Measurements from ENCODE around the gene FYN. TPM values are rescaled to one million over a fixed set of nuclear protein-coding genes. Genes with fewer than 3 reads are reported as not detected.

FYN gene
- total RNA-seq, 1 experiment from 2014 or later, result 37.8 TPM

GRCh38 chr6:111870742-111871064, 2.5 kb downstream of the FYN start:
- H3K9me3 Mint-ChIP-seq (ENCODE audit: unreplicated experiment), result no peaks in the 10 kb centered on the region
- H3K4me1 Mint-ChIP-seq (ENCODE audit: insufficient read depth, unreplicated experiment), result peaks cover 13% of the 10 kb centered on the region
- no peak overlapping the region for H3K27ac Mint-ChIP-seq (ENCODE audit: low read depth, unreplicated experiment)
- H3K4me3 Mint-ChIP-seq (ENCODE audit: unreplicated experiment), result no peak overlapping the region
- no peaks in the 10 kb centered on the region for H3K36me3 Mint-ChIP-seq (ENCODE audit: insufficient read depth, unreplicated experiment)
- H3K27me3 Mint-ChIP-seq (ENCODE audit: insufficient read depth, unreplicated experiment), result peaks cover 6% of the 10 kb centered on the region
- TF ChIP-seq CTCF (IDR thresholded peaks at IDR 0.05; ENCODE audit: unreplicated experiment), result no peak
- POLR2A ChIA-PET, result no interaction called here
- BruUV-seq (replicated peaks), result no TSS peak
- intact Hi-C loops (cut with micrococcal nuclease), result no loop called here
- no peak for DNase-seq (ENCODE audit: unreplicated experiment)
- CTCF ChIA-PET, result no interaction called here

GRCh38 chr6:111870051-111870741, 3.1 kb downstream of the FYN start:
- CTCF ChIA-PET, result no interaction called here
- intact Hi-C loops (cut with micrococcal nuclease), result no loop called here
- no peak for DNase-seq (ENCODE audit: unreplicated experiment)
- no TSS peak for BruUV-seq (replicated peaks)
- H3K27ac Mint-ChIP-seq (ENCODE audit: low read depth, unreplicated experiment), result no peak overlapping the region
- no peak overlapping the region for H3K4me3 Mint-ChIP-seq (ENCODE audit: unreplicated experiment)
- no peaks in the 10 kb centered on the region for H3K9me3 Mint-ChIP-seq (ENCODE audit: unreplicated experiment)
- TF ChIP-seq CTCF (IDR thresholded peaks at IDR 0.05; ENCODE audit: unreplicated experiment), result no peak
- POLR2A ChIA-PET, result no interaction called here
- H3K36me3 Mint-ChIP-seq (ENCODE audit: insufficient read depth, unreplicated experiment), result no peaks in the 10 kb centered on the region
- H3K27me3 Mint-ChIP-seq (ENCODE audit: insufficient read depth, unreplicated experiment), result peaks cover under 1% of the 10 kb centered on the region
- peaks cover 13% of the 10 kb centered on the region for H3K4me1 Mint-ChIP-seq (ENCODE audit: insufficient read depth, unreplicated experiment)

- H3K4me1 Mint-ChIP-seq (ENCODE audit: insufficient read depth, unreplicated experiment), result no peaks in the 10 kb centered on the region
- CTCF ChIA-PET, result no interaction called here
- H3K27ac Mint-ChIP-seq (ENCODE audit: low read depth, unreplicated experiment), result no peak overlapping the region
- H3K4me3 Mint-ChIP-seq (ENCODE audit: unreplicated experiment), result no peak overlapping the region
- BruUV-seq (replicated peaks), result no TSS peak
- no peaks in the 10 kb centered on the region for H3K27me3 Mint-ChIP-seq (ENCODE audit: insufficient read depth, unreplicated experiment)
- DNase-seq (ENCODE audit: unreplicated experiment), result no peak
- no peaks in the 10 kb centered on the region for H3K9me3 Mint-ChIP-seq (ENCODE audit: unreplicated experiment)
- intact Hi-C loops (cut with micrococcal nuclease), result no loop called here
- no peaks in the 10 kb centered on the region for H3K36me3 Mint-ChIP-seq (ENCODE audit: insufficient read depth, unreplicated experiment)
- POLR2A ChIA-PET, result no interaction called here
- TF ChIP-seq CTCF (IDR thresholded peaks at IDR 0.05; ENCODE audit: unreplicated experiment), result no peak
These were observed 6.4 kb downstream of the FYN start for GRCh38 chr6:111866857-111867256.

- Mint-ChIP-seq H3K27ac (ENCODE audit: low read depth, unreplicated experiment) (no peak overlapping the region), H3K36me3 (ENCODE audit: insufficient read depth, unreplicated experiment) (no peaks in the 10 kb centered on the region), H3K4me1 (ENCODE audit: insufficient read depth, unreplicated experiment) (no peaks in the 10 kb centered on the region), H3K9me3 (ENCODE audit: unreplicated experiment) (no peaks in the 10 kb centered on the region), H3K27me3 (ENCODE audit: insufficient read depth, unreplicated experiment) (no peaks in the 10 kb centered on the region), H3K4me3 (ENCODE audit: unreplicated experiment) (no peak overlapping the region)
- POLR2A ChIA-PET, result no interaction called here
- CTCF ChIA-PET, result interaction anchor here (0.6 to 1.8 kb wide), 2 partner anchors 23 to 177 kb away, joined by 3 to 4 read pairs; no protein-coding TSS in a partner anchor
- no peak for TF ChIP-seq CTCF (IDR thresholded peaks at IDR 0.05; ENCODE audit: unreplicated experiment)
- BruUV-seq (replicated peaks), result no TSS peak
- no peak for DNase-seq (ENCODE audit: unreplicated experiment)
- intact Hi-C loops (cut with micrococcal nuclease), result no loop called here
These were observed 7.2 kb downstream of the FYN start for GRCh38 chr6:111865909-111866546.
